HG03342 (cell line): ENCODE measurements around the gene CAMK1D.
"Not testable (repeated sequence)": the region's sequence is repeated elsewhere in the genome, so short reads cannot be mapped to it uniquely, and the experiment has no call there.

Source experiments
- ATAC-seq: cut with Tn5 transposase; IDR thresholded peaks from one replicate; pipeline ENCODE4 v1.9.1; 2021; ENCODE audit warnings: mild to moderate bottlenecking, moderate library complexity; ENCODE audit not compliant: unreplicated experiment

The CAMK1D gene

GRCh38 chr10:12340371-12340770 lies 9.0 kb upstream of the CAMK1D start:
- no peak for ATAC-seq

- ATAC-seq, result no peak
Measured at GRCh38 chr10:12340937-12341336, 8.4 kb upstream of the CAMK1D start.

GRCh38 chr10:12341526-12341925 lies 7.8 kb upstream of the CAMK1D start:
- no peak for ATAC-seq

- ATAC-seq, result no peak
Measured at GRCh38 chr10:12344375-12345110, 4.8 kb upstream of the CAMK1D start.

- ATAC-seq, result no peak
Measured at GRCh38 chr10:12346707-12347106, 2.6 kb upstream of the CAMK1D start.

GRCh38 chr10:12348294-12348869 lies 965 bp upstream of the CAMK1D start:
- no peak for ATAC-seq

GRCh38 chr10:12349629-12350166 lies 351 bp downstream of the CAMK1D start:
- peak; percentile 37 for ATAC-seq

- peak; percentile 48 for ATAC-seq
Measured at GRCh38 chr10:12350167-12350872, 973 bp downstream of the CAMK1D start.

- no peak for ATAC-seq
Measured at GRCh38 chr10:12350925-12351324, 1.6 kb downstream of the CAMK1D start.

- ATAC-seq, result no peak
Measured at GRCh38 chr10:12351447-12351846, 2.1 kb downstream of the CAMK1D start.

GRCh38 chr10:12351889-12352288 lies 2.5 kb downstream of the CAMK1D start:
- no peak for ATAC-seq

- no peak for ATAC-seq
Measured at GRCh38 chr10:12353399-12354242, 4.3 kb downstream of the CAMK1D start.

GRCh38 chr10:12354696-12355095 lies 5.3 kb downstream of the CAMK1D start:
- not testable (repeated sequence) for ATAC-seq

GRCh38 chr10:12355384-12355783 lies 6.0 kb downstream of the CAMK1D start:
- ATAC-seq, result no peak

- ATAC-seq, result no peak
Measured at GRCh38 chr10:12357525-12358151, 8.3 kb downstream of the CAMK1D start.

GRCh38 chr10:12358863-12359564 lies 9.7 kb downstream of the CAMK1D start:
- no peak for ATAC-seq

GRCh38 chr10:12360461-12360860 lies 11.1 kb downstream of the CAMK1D start:
- no peak for ATAC-seq

- not testable (repeated sequence) for ATAC-seq
Measured at GRCh38 chr10:12361115-12361514, 11.8 kb downstream of the CAMK1D start.

GRCh38 chr10:12364559-12364958 lies 15.2 kb downstream of the CAMK1D start:
- no peak for ATAC-seq

- ATAC-seq, result no peak
Measured at GRCh38 chr10:12367272-12367671, 17.9 kb downstream of the CAMK1D start.
